Heart right ventricle (tissue), 16 donors: ENCODE data around the gene IGF1R. TPM values are rescaled to one million over a fixed set of nuclear protein-coding genes. Genes with fewer than 3 reads are reported as not detected.
A peak's percentile ranks its signal among the peaks of the same experiment; 100 is the strongest.

Experiments
- ATAC-seq, 8 donors: fragments of 200-7000 bp; cut with Tn5 transposase; one replicate each; pipeline ENCODE4 v1.9.1; 2020; ENCODE audit warnings: mild to moderate bottlenecking in 8 of 8, moderate library complexity in 8 of 8, moderate number of reproducible peaks in 1 of 8
- DNase-seq, 2 donors: peaks; one replicate each; pipeline ENCODE4 v3.0.0-alpha.2; 2020
- H3K27ac ChIP-seq, 10 donors: fragments of 200-600 bp; sonication (generic) in 2 of 10; one replicate each; pipeline versions ENCODE4 v1.5.0 to v1.8.0; 2020 to 2022; ENCODE audit warnings: mild to moderate bottlenecking in 3 of 10
- H3K27me3 ChIP-seq, 7 donors: fragments of 200-600 bp; one replicate each; pipeline ENCODE4 v1.8.0; 2021 to 2022; ENCODE audit warnings: mild to moderate bottlenecking in 2 of 7
- H3K36me3 ChIP-seq, 9 donors: fragments of 200-600 bp; sonication (generic) in 1 of 9; one replicate each; pipeline versions ENCODE4 v1.5.0 to v1.8.0; 2020 to 2022; ENCODE audit warnings: mild to moderate bottlenecking in 2 of 9
- H3K4me1 ChIP-seq, 9 donors: fragments of 200-600 bp; sonication (generic) in 1 of 9; one replicate each; pipeline versions ENCODE4 v1.5.0 to v1.8.0; 2020 to 2022; ENCODE audit warnings: mild to moderate bottlenecking in 4 of 9
- H3K4me3 ChIP-seq, 10 donors: fragments of 200-600 bp; sonication (generic) in 2 of 10; one replicate each; pipeline versions ENCODE4 v1.5.0 to v1.8.0; 2020 to 2022; ENCODE audit warnings: mild to moderate bottlenecking in 7 of 10, moderate library complexity in 2 of 10
- H3K9me3 ChIP-seq, 11 donors: fragments of 200-600 bp in 10 of 11; sonication (generic) in 2 of 11; one replicate each; pipeline versions ENCODE4 v1.5.0 to v1.8.0; 2013 to 2022; ENCODE audit warnings: mild to moderate bottlenecking in 2 of 11, control low read depth in 1 of 11, moderate library complexity in 1 of 11
- CTCF ChIP-seq, 9 donors: fragments of 200-600 bp; sonication (generic) in 2 of 9; IDR thresholded peaks; one replicate each; pipeline versions ENCODE4 v1.5.0 to v1.8.0; 2021 to 2022; ENCODE audit warnings: antibody characterized with exemption in 9 of 9, mild to moderate bottlenecking in 5 of 9, moderate library complexity in 1 of 9
- WGBS, 2 donors: extraction: QIAGEN DNeasy Blood & Tissue Kit; methylation state at CpG; one replicate each; pipeline ENCODE4 v1.1.7; 2013; ENCODE audit warnings: inconsistent platforms in 1 of 2; 5-methylcytosine and 5-hydroxymethylcytosine counted together
- intact Hi-C, 10 donors: fragments of 100-400 bp; cut with DNase I; formaldehyde crosslinking; loops; one replicate each; pipeline versions ENCODE4 v1.11.1 to v1.14.2; 2022
- polyA plus RNA-seq, 2 donors: library from polyadenylated mRNA; stranded (reverse); fragments of 200-250 nt; gene quantifications; one replicate each; pipeline ENCODE4 v1.2.3, GENCODE V29; 2013
- total RNA-seq, 10 donors: library from RNA; stranded (reverse); fragmentation: NEBNext Ultra II Directional in 3 of 10; extraction: Animal tissue kit (Norgen Biotek cat#: 25700) in 3 of 10; gene quantifications; one replicate each; pipeline versions ENCODE4 v1.2.1 to v1.2.4, GENCODE V29; 2021 to 2023
- donor health status: Arrhythmogenic right ventricular cardiomyopathy.
- donor health status: ischemic (EF 13 %, LVEDD 7.1; RV severe dilation, severe dysfunction).
- donor health status: healthy with polysubstance abuse.
- donor health status: DM: no; HTN: yes; CAD: no.
- donor health status: DM: no; HTN: no; CAD: no.
- donor health status: ischemic (EF 25% LVEDD 6.9; RV normal size, moderate dysfunction).
- donor health status: ischemic (EF 25% LVEDD 5.7; RV mildly dilated, moderate dysfunction).
- donor health status: healthy.
- donor health status: DM: yes; HTN: yes; CAD: no.
- donor health status: Ischemic cardiomyopathy.
- donor health status: ischemic (EF 35%, LVEDD 5.7; RV mildly dilated, moderate dysfunction).
- donor health status: nonischemic (EF 11% LVEDD 7.7; RV severe dilation, severe dysfunction).
- donor health status: DM: yes; HTN: yes; CAD: no.
- donor health status: PGD.
- donor health status: ischemic (EF 29% LVEDD 5.4; RV normal size, mild dysfunction).
- donor health status: nonischemic (EF 23%, LVEDD 6.1; RV moderate dilation, normal function).

IGF1R gene
- total and polyA plus RNA-seq, 12 donors, result 3.4 to 88.2 (median 45.9) TPM

GRCh38 chr15:98651036-98651481, 2.7 kb downstream of the IGF1R start:
- peak overlapping the region; percentile 63 to 95 (median 92) for H3K27ac ChIP-seq
- H3K4me3 ChIP-seq, result peak overlapping the region; percentile 81 to 93 (median 89)
- peak in 4 of 8 donors; percentile 2 to 13 (median 11) for ATAC-seq
- H3K4me1 ChIP-seq, result peaks cover 0 to 67% (median 46%) of the 10 kb centered on the region in 9 donors
- peak in 1 of 2 donors; percentile 18 for DNase-seq
- H3K27me3 ChIP-seq, result peaks cover 0 to 47% (median 9%) of the 10 kb centered on the region in 7 donors
- no peaks in the 10 kb centered on the region for H3K36me3 ChIP-seq
- no peaks in the 10 kb centered on the region for H3K9me3 ChIP-seq
- TF ChIP-seq CTCF (IDR thresholded peaks at IDR 0.05), result no peak
- 8 to 10% methylated on average over 28 of the region's 28 CpGs for WGBS, 2 donors
- intact Hi-C loops, result loop anchor here in 5 of 10 donors (2.0 to 5.0 kb wide), 5 partner anchors 76 to 406 kb away; no protein-coding TSS in a partner anchor

- intact Hi-C loops, result loop anchor here in 5 of 10 donors (2.0 to 5.0 kb wide), 5 partner anchors 76 to 406 kb away; no protein-coding TSS in a partner anchor
- H3K27ac ChIP-seq, result peak overlapping the region; percentile 63 to 95 (median 92)
- peaks cover 0 to 72% (median 49%) of the 10 kb centered on the region in 9 donors for H3K4me1 ChIP-seq
- H3K4me3 ChIP-seq, result peak overlapping the region; percentile 81 to 93 (median 89)
- 18 to 30% methylated on average over 14 of the region's 14 CpGs for WGBS, 2 donors
- H3K9me3 ChIP-seq, result no peaks in the 10 kb centered on the region
- peaks cover 0 to 40% (median 2%) of the 10 kb centered on the region in 7 donors for H3K27me3 ChIP-seq
- no peak for DNase-seq
- ATAC-seq, result no peak
- no peak for TF ChIP-seq CTCF (IDR thresholded peaks at IDR 0.05)
- no peaks in the 10 kb centered on the region for H3K36me3 ChIP-seq
Observed at GRCh38 chr15:98651581-98652220, 3.4 kb downstream of the IGF1R start.

GRCh38 chr15:98653686-98654085, 5.3 kb downstream of the IGF1R start:
- peaks cover 3 to 84% (median 51%) of the 10 kb centered on the region in 9 donors for H3K4me1 ChIP-seq

More at GRCh38 chr15:98653686-98654085, 5.3 kb downstream of the IGF1R start:
- no peak for TF ChIP-seq CTCF (IDR thresholded peaks at IDR 0.05)
- Histone ChIP-seq H3K9me3 (no peaks in the 10 kb centered on the region), H3K36me3 (no peaks in the 10 kb centered on the region), H3K27ac (peak overlapping the region in 4 of 10 donors; percentile 5 to 95 (median 68)), H3K27me3 (peaks cover 0 to 33% (median 0%) of the 10 kb centered on the region in 7 donors), H3K4me3 (no peak overlapping the region)
- intact Hi-C loops, result loop anchor here in 4 of 10 donors (5.0 kb wide), 4 partner anchors 74 to 404 kb away; no protein-coding TSS in a partner anchor
- WGBS, 2 donors, result 22 to 28% methylated on average over 1 of the region's 1 CpG
- ATAC-seq (no peak), DNase-seq (peak in 1 of 2 donors; percentile 43)
